T-helper 2 cell (primary cell): ENCODE data around the gene CSPG4.
A peak's percentile ranks its signal among the peaks of the same experiment; 100 is the strongest.
"Not testable (repeated sequence)": the region's sequence is repeated elsewhere in the genome, so short reads cannot be mapped to it uniquely, and the experiment has no call there.

ENCODE experiments used
- DNase-seq, 5 experiments: peaks; one replicate each; pipeline versions ENCODE4 v3.0.0 to v3.0.0-alpha.2; 2012 to 2022

The CSPG4 gene

DNA sequence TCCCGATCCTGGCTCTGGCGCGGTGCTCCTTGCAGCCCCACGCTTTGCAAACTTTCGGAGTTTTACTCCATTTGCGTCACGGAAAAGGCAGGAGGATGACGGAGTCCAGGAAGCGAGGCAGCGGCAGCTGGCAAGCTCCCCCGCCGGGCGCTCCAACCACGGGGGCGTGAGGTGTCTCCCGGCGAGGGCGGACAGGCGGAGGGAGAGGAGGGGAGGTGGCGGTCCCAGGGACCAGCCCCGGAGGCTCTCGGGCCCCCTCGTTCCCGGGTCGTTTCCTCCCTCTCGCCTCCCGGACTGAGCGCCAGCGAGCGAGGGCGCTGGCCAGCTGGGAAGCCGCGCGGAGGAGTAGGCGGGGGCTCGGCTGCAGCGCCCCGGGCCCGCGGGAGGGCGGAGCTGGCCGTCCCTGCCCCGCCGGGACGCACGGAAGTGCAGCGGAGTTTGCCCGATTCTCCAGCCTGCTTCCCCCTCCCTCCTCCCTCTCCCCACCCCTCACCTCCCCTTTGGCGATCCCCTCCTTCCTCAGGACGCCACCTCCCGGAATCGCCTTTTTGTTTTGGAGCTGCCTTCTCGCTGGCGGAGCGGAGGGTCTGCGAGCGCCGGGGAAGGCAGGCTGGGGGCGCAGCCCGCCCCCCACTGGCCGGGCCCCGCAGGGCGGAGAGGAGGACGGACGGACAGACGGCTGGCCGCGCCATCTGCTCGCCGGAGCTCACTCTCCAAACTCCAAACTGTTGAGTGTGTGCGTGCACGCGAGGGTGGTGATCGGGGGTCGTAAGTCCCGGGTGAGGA is 65.1 kb downstream of the CSPG4 start, which contains the start of gene SNX33:
Gene SNX33, plus strand, starts transcription at position 543 of the 786 bp plus-strand sequence. CDS start 1,191 bp downstream, outside the sequence.
- DNase-seq: peak; percentile 28 to 53 (median 40)

DNA sequence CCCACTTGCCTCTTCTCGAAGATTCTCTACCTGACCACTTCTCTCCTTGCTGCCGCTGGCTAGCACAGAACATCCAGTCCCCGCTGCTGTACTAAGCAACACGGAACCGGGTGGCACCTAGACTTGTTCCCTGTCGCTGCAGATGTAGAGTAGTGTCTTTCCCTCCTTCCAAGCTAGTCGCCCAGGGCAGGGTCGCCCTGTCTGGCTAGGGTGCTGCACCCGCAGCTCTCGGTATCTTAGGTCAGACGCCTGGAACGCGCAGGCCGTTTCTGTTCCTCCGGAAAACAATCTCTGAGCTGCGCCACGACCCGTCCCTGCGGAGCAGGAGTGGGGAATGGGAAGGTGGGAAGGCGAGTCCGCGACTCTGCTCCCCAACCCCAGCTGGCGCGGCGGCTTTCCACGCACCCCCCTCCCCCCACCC is 65.7 kb downstream of the CSPG4 start:
- DNase-seq: no peak

DNA sequence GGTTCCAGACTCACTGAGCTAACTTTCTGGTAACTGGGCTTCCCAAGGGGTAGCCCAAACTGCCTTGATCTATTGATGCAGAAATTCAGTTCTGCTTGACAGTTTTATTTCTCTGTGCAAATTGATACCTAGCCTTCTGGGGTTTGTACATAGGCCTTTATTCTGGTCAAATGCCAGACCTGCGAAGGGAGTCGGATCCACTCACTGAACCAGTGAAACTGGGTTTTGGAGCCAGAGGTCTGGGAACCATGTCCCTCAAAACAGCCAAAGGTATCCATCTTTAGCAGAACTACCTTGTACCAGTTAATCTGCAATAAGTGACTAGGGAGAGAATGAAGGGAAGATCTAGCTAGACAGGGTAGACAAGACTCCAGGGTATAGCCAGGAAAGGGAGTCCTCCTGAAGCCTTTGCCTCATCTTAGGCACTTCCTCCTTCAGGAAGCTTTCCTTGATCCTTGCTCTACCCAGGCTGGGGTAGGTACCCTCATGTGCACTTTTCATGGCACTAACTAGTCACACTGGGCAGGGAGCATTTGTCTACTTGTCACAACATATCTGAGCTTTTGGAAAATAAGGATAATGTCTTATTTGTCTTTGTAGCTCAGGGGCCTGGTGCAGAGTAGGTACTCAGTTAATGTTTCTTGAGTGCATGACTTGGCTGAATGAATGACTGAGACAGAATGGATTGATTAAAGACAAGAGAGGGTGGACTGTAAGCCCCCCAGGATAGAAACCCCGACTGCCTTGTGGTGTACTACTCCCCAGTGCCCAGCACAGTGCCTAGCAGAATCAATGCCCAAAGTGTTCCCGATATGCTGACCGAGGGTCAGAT is 66.3 kb downstream of the CSPG4 start:
- DNase-seq: no peak

DNA sequence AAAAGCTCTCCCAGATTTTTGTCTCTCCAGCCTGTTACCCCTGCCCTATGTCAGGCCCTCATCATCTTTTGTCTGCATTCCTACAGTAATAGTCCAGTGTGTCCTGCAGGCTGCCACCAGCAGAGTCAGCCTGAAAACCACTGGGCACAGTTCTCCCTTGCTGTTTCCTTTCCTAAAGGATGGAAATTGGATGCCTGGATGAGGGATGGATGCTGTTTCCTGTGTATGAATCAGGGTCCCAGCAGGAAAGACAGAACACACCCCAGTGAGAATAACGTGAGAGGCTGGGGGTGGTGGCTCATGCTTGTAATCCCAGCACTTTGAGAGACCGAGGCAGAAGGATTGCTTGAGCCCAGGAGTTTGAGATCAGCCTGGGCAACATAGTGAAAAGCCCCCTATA is 68.3 kb downstream of the CSPG4 start:
- DNase-seq: no peak

DNA sequence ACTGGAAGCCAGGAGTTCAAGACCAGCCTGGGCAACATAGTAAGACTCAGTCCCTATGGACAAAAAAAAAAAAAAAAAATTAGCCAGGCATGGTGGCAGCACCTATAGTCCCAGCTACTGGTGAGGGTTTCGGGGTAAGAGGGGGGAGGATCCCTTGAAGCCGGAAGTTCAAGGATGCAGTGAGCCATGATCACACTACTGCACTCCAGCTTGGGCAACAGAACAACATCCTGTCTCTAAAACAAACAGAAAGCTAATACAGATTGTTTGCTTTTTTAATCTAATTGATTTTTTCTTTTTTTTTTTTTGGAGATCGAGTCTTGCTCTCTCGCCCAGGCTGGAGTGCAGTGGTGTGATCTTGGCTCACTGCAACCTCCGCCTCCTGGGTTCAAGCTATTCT is 71.0 kb downstream of the CSPG4 start:
- no peak for DNase-seq

DNA sequence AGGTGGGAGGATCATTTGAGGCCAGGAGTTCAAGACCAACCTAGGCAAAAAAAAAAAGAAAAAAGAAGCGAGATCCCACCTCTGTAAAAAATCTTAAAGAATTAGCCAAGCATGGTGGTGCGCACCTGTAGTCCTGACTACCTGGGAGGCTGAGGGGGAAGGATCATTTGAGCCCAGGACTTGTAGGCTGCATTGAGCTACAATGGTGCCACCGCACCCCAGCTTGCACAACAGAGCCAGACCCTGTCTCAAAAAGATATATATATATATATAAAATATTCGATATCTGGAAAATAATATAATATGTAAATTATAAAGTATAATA is 71.5 kb downstream of the CSPG4 start:
- no peak for DNase-seq

DNA sequence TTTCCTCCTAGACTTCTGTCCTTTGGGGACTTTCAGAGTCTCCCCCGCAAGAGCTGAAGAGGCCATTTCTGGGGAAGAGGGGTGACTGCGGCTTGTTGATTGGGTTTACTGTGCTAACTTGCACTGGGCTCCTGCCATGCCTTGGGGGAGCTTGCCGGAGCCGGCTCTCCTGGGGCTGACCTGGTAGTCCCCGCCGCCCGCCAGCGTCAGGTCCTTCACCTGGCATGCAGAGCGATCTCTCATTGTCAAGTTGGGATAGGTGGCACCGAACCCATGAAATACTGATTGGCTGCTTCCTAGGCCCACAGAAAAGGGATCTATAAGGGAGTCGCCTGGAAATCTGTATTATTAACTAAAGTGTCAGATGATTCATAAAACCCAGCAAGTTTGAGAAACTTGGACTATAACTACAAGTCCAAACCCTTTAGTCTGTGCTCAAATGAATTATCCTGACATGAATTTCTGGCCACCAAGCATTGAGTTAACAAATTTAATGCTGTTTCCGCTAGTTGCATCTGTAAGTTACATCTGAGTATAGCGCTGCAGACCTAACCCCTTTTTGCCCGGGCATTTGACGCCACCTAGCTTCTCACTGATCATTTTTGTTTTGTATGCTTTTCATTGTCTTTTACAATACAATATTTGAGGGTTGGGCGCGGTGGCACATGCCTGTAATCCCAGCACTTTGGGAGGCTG is 72.0 kb downstream of the CSPG4 start:
- DNase-seq: peak in 3 of 5 experiments; percentile 33 to 87 (median 39)

DNA sequence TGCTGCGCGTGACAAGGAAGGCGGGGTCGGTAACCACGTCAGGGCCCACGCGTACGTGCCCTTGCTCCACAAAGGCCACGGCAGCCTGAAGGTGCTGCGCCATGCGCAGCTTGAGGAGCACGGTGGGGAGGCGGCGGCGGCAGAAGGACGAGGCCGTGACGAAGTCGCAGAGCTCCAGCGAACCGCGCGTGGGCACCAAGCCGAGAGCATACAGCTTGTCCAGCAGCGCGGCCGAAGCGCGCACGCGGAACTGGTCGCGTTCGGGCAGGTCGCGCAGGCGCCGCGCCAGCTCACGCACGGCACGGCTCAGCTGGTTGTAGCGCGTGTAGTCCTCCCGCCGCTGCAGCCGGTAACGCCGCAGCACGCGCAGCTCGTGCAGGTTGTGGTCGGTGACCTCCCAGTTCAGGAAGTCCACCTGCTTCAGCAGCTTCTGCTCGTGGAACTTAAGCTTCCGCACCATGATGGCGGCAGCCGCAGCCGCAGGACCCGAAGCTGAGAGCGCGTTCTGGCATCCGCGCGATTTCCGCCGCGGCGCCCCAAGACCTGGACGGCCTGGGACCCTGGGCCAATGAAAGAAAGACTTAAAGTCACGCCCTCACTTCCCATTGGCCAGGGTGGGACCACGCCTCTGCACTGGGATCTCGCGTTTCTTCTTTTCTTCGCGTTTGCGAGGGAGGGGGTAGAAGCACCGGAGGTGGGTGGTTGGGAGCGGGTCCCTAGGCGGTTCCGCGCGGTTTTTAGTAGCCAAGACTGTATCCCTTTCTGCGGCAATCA is 72.8 kb downstream of the CSPG4 start, which contains the start of gene IMP3:
Gene IMP3, minus strand, starts transcription at position 516 of the 774 bp plus-strand sequence. Its CDS starts 56 bp downstream, at position 460.
- DNase-seq: peak; percentile 79 to 99 (median 89)

DNA sequence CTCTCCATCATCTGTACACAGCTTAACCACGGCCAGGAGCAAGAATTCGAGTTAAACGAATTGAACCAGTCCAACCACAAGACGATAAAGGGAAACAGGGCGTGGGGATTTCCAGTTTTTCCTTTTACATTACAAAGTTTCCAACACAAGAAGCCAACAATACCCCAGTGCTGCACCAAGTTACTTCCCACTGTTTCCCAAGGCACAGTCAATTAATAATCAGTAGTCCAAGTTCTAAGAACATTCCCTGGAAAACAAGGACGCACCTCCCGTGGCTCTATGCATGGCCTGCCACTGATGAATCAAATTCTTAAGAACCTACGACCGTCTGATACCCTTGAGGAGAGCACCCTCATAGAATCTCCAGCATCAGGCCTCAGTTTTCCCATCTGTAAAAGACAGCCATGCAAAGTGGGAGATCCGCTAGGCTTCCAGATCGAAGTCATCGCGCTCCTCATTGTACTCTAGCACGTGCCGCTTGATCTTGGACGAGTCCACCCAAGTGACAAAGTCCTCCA is 73.4 kb downstream of the CSPG4 start:
- no peak for DNase-seq

DNA sequence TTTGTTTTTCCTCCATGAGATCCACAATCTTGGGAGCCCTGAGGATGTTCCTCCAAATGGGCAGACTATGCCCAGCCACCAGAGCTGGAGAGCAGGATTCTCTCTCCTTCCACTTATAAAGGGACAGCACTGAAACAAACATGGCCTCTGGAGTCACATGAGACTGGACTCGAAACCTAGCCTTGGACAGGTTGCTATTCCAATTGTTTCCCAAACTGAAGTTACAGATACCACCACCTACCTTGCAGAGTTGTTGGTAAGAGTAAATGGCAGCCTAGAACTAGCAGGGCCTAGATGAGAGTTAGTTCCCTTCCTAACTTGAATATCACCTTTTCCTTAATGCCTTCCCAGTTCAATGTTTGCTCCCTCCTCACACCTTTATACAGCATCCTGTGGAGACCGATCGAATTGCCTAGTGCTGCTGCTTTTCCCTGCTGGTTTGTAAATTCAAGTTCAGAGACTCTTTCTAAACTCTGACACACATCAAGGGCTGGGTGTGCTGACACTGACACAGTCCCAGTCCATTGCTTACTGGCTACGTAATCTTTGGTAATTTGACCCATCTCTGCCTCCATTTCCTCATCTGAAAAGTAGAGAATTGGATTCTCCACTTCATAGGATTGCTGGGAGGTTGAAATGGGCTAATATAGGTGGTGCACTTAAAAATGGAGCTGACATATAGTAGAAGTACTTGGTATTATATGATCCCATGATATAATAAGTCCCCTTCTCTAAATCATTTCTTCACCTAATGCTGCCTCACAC is 75.2 kb downstream of the CSPG4 start:
- no peak for DNase-seq

DNA sequence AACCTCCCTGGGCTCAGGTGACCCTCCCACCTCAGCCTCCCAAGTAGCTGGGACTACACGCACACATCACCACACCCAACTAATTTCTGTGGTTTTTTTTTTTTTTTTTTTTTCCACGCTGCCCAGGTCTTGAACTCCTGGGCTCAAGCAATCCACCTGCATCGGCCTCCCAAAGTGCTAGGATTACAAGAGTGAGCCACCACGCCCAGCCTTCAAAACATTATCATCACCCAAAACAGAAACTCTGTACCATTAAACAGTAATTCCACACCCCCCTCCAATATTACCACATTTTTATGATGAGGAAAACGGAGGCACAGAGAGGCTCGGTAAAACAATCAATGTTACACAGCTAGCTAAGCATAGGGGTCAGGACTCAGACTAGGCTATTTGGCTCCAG is 76.6 kb downstream of the CSPG4 start:
- no peak for DNase-seq

DNA sequence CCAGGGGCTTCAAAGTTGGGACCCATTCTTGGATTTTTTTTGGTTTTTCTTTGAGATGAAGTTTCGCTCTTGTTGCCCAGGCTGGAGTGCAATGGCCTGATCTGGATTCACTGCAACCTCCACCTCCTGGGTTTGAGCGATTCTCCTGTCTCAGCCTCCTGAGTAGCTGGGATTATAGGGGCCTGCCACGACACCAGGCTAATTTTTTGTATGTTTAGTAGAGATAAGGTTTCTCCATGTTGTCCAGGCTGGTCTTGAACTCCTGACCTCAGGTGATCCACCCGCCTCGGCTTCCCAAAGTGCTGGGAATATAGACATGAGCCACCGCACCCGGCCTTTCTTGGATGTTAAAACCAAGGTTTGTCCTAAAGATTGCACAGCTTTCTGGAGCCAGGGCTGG is 78.7 kb downstream of the CSPG4 start:
- DNase-seq: not testable (repeated sequence)

DNA sequence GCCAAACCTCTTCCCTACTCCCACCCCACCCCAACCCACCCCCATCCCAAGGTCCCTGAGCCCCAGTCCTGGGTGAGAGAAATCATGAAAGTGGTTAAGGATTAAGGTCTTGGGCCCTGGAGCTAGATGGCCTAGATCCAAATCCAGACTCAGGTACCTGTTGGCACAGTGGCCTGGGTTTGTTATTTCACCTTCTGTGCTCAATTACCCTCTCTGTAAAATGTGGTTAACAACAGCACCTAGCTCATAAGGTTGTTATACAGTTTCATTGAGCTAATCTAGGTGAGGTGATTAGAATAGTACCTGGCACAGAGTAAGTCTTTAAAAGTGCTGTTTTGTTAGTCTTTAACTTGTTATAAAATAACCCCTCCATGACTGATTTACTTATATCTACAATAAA is 80.7 kb downstream of the CSPG4 start:
- no peak for DNase-seq

DNA sequence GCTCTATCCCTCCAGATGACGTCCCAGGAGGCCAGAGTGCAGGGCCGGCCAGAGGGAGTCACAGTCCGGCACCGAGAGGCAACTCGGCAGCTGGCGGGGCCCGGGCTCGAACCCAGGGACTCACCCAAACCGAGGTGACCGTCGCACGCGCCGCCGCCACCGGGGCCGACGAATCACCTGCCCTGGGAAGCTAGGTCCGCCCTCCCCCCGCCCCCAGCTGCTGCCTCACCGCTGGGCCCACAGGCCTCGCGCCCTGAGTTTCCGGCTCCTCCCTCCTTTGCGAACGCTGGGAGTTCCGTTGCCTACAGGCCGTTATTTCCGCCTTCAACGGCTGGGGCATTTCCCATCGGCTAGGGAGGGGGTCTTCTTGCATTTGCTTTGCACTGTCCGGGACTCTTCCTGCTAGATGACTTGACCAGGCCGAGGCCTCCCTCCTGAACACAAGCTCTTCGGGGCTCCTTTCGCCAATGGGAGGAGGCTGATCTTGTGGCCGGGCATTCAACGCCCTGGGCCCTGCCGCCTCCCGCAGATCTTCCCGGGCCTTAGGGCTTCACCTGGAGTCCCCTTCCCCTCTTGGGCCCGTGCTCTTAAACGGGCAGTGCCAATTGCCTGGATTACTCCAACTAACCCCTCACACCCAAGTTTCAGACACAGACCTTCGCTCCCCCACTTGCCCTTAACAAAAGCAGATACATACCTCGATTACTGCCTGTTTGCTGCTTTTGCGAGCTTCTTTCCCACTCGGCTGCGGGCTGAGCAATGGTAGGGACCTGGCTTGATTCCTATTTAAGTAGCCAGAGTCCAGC is 86.9 kb downstream of the CSPG4 start, which contains the start of gene SNUPN:
Gene SNUPN, minus strand, starts transcription at position 184 of the 806 bp plus-strand sequence. CDS start 4,674 bp downstream, outside the sequence.
- DNase-seq: peak; percentile 77 to 99 (median 87)
